Hindlimb muscle (tissue), 1 donor: ENCODE data around the gene SLFNL1. TPM values are rescaled to one million over a fixed set of nuclear protein-coding genes. Genes with fewer than 3 reads are reported as not detected.
A peak's percentile ranks its signal among the peaks of the same experiment; 100 is the strongest.

Experiments used
- DNase-seq: peaks from one replicate; pipeline ENCODE4 v3.0.0-alpha.2; 2013
- polyA plus RNA-seq: library from polyadenylated mRNA; unstranded; fragments of 120-200 nt; gene quantifications from one replicate; pipeline ENCODE4 v1.2.1, GENCODE V29; 2013; ENCODE audit not compliant: insufficient read length

SLFNL1 gene
- 0.68 TPM for polyA plus RNA-seq

DNA sequence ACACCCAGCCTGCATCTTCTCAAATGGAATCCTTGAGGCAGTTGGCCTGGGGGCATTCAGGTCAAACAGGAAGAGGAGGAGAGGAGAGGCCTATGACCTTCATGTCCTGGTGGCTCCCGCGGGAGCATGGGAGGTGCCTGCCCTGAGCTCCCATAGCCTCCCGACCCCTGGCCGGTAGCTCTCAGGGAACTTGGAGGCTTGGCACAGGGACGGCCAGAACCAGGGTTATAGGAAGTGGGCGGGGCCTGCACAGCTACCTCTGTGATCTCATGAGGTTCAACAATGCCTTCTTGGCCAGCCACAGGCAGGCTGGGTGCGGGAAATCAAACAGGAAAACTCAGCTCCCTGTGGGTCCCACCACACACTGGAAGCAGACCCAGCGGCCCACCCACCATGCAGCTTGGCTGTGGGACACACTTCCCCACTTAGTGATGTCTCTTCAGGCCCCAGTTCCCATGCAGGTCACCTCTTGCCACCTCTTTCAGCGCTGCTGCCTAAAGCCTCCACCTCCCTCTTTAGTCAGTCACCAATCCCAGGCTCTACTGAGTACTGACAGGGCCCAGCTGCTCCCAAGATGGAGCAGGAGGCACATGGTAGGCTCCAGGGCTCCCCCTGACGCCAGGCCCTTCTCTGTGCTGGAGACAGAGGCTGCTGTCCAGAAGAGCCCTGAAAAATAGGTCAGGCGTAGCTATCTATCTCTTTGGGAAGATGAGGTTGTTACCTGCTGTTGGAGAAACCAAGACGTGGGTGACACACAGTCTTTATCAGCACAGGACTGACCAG, at the start of gene SLFNL1:
Gene SLFNL1, minus strand, starts transcription at position 200 of the 783 bp plus-strand sequence. CDS start 1,065 bp downstream, outside the sequence.
- no peak for DNase-seq

DNA sequence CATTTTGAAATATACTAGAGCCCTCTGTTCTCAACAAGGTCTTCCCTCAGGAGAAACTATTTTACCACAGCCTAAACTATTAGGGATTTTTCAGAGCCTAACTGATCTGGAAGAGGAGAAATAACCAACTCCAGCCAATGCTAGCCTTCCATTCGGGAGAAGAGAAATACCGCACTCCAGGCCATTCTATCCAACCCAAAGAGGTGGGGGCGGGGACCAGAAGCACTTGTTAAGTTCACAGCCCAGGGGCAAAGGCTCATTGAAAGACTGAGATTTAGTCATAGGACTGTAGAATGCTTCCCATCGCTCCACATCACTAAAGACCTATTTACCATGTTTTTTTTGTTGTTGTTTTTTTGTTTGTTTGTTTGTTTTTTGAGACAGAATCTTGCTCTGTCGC, 35.4 kb upstream of the SLFNL1 start:
- no peak for DNase-seq

DNA sequence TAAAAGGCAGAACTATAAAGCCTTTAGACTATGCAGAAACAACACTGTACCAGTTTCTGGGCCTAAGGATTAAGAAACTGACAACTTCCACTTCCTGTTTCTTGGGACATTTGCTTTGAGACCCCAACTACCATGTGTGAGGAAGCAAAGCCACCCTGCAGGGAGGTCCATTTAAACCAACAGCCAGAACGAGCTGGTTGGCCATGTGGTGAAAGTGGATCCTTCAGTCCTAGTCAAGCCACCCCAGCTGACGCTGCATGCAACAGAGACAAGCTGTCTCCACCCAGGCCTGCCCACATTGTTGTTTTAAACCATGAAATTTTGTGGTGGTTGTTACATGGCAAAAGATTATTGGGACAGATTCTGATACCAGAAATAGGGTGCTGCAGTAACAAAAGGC, 31.8 kb upstream of the SLFNL1 start:
- no peak for DNase-seq

DNA sequence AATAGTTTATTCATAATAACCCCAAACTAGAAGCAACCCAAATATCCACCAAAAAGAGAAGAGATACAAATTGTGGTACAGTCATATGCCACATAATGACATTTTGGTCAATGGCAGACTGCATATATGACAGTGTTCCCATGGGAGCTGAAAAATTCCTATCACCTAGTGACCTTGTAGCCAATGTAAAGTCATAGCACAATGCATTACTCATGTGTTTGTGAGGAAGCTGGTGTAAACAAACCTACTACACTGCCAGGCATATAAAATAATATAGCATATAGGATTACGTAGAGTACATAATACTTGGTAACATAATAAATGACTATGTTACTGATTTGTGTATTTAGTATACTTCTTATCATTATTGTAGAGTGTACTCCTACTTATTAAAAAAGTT, 29.5 kb upstream of the SLFNL1 start:
- DNase-seq = no peak

DNA sequence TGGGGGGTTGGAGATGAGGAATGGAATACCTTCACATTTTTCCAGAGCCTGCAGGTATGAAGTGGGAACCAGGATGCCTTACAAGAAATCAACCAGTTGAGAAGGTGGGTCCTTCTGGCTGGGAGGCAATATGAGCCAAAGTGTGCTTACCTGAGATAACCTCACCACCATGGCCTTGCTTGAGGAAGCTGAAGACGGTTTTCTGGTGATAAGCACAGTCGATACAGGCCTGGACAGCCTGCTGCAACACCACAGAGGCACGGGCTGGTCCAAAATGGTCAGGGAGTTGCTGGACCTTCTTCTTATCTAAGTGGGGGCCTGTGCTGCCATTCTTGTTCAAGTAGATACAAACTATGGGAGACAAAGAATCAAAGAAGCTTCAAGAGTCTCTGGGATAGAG, 27.0 kb upstream of the SLFNL1 start:
- no peak for DNase-seq

DNA sequence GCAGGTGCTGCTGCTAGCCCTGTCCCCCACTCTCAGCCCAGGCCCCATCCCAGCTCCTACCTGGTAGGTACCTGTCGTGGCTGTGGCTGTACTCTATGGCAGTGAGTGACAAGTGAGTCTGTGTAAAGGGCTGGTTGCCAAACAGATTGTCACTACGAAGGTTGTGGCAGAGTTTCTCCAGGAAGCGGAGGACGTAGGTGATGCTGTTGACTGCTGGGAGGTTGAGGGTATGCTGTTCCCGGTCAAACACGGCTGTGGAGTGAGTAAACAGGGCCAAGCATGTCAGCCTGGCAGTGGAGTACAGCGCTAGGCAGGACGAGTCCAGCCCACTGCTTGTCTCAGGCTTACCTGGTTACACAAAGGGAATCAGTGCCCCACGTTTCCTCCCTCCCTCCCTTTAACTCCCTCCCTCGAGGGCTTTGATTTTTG, 24.8 kb upstream of the SLFNL1 start:
- DNase-seq = no peak

DNA sequence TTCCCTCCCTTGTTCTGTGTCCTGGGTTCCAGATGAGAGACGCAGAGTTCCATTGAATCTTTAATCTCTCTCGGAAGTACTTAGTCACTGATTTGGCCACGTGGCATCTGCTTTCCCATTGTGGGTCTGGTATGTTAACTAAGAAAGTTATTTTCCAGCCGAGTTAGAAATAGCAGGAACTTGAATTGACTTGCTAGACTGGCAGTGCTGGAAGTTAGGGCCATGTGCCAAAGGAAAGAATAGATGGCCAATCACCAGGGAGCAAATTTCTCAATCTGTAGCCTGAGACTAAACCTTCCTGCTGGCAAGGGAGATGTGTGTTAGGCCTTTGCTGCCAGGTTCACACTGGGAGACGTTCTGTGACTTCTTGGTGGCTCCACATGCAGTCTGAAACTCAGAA, 24.2 kb upstream of the SLFNL1 start:
- DNase-seq = peak; percentile 44

DNA sequence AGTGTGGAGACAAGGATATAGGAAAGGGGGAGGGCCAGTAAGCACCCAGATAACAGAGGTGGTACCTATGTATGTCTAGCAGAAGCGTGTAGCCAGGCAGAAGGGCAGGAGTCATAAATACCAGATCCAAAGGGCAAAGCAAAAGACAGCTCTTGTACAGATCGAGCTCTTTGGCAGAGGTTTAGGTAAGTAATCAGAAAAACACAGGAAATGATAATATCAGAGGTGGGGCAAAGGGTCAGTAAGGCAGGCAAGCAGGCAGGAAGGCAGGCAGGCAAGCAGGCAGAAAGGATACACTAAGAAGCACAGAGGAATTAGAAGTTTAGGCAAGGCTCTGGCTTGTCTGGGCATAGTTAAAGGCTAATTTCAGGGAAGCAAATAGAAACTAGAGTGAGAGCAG, 22.7 kb upstream of the SLFNL1 start:
- no peak for DNase-seq

DNA sequence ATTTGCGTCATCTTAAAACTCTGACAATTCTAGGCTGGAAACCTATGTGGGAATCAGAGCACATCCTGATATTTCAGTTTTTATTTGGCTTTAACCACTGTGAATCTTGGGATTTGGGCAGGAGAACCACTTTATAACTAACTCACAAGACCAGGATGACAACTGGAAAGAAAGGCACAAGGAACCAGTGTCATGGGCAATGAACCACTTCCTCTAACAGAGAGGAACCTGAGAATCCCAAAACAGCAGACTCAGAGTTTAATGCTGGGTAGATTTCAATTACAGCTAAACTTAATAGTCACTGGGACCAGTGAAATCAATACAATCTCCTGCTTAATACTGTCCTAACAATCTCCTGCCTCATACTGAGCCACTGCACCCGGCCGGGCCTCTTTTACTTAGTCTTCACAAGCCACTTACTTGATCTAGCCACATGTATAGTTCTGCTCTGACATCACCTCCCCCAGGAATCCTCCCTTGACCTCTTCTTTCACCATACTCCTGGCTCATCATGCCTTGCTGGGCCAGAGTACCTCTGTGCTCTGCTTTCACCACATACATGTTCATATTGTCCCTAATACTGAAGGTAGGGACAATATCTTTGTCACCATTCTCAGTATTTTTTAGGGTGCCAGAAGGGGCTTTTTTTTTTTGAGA, 20.2 kb upstream of the SLFNL1 start:
- no peak for DNase-seq

DNA sequence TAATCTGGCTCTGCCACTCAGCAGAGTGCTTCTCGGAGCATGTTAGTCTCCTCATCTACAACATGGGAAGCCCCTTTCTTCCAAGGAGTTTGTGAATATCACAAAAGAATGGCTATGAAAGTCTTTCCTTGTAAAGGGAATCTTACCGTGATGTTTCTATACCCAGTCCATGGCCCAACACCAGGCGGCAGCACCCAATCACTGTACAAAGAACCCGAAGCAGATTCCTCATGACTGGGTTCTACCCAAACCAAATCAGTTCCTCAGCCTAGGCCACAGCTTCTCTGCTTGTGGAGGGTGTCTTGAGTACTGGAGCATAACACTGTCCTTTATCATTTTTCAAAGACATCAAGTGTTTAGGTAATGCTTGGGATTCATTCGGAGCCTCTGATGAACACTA, 16.6 kb upstream of the SLFNL1 start:
- DNase-seq = no peak

DNA sequence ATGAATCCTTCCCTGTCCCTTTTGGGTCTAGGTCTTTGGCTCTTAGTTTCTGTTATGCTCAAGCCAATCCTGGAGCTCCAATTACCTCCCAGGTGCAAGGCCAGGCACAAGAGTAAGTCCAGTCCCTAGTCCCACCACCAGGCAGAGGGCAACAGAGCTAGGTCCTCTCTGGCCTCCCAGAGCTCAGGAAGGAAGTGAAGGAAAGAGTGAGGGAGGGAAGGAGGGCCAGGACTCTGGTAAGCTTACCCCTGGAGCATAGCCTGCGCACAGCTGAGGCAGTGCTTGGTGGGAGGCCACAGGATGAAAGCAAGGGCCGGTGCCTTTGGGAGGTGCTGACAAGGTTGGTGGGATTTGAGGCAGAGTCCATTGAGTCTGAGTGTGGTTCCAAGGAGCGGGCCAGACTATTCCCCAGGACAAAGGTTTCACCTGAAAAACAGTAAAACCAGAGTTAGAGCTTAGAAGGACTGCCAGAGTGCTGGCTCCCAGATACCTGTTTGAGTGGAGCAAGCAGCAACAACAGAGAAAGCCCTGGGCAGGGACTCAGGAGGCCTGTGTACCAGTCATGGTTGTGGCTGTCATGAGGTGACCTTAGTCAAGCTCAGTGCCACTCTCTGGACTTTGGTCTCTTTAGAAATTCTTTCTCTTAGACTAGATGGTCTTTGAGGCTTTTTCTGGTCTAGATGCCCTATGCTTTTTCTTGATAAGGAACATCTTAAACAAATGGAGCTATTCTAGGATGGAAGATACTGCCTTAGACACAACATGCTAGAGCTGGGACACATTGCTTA, 15.8 kb upstream of the SLFNL1 start:
- no peak for DNase-seq

DNA sequence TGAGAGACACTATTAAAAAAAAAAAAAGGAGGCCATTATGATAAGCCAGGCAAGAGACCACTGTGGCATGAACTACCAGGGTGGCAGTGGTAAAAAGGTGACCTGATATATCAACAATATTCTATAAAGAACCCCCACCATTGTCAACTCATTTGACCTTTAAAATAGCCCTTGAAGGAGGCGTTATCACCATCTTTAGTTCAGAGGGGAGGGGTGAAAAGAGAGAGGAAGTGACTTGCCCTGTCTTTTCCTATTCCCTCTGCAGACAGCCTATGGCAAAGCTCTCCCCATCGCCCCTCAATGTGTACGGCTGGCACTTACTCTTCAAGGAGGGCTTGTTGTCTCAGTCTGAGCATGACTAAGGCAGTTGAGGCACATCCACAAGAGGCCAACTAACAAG, 11.7 kb upstream of the SLFNL1 start:
- DNase-seq = no peak

DNA sequence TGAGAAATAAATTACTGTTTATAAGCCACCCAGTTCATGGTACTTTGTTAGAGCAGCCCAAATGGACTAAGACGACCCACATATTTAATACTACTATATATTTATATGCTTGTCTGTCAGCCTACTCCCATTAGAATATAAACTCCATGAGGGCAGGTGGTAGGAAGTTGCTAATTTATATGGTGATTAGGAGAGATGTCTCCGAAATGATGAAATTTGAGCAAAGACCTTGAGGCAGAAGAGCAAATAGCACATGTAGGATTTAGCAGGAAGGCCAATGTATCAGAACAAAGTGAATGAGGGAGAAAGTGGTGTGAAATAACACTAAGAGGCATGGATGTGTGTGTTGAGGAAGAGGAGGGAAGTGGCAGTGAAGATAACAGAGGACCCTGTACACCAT, 10.6 kb upstream of the SLFNL1 start:
- DNase-seq = no peak

DNA sequence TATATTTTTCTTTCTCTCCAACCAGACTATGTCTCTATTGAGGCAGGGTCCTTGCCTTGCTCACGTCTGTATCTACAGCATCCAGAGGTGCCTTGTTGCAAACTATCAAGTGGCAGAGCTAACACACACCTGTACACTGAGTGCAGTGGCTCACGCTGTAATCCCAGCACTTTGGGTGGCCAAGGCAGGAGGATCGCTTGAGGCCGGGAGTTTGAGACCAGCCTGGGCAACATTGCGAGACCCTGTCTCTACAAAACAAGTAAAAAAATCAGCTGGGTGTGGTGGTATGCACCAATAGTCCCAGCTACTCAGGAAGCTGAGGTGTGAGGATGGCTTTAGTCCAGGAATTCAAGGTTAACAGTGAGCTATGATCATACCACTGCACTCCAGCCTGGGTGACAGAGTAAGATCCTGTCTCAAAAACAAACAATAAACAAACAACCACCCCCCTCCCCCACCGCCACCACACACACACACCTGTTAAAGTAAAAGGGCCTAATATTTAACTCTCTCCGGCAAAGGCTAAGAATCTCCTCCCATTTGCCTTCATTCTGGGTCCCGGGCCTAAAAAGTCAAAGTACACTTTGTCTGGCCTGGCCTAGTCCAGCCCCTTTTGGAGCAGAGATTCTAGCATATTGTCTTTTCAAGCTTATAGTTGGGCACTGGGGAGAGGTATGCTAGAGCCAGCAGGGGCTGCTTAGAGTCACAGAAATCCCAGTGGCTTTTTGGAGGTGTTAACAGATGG, 9.5 kb upstream of the SLFNL1 start:
- no peak for DNase-seq

DNA sequence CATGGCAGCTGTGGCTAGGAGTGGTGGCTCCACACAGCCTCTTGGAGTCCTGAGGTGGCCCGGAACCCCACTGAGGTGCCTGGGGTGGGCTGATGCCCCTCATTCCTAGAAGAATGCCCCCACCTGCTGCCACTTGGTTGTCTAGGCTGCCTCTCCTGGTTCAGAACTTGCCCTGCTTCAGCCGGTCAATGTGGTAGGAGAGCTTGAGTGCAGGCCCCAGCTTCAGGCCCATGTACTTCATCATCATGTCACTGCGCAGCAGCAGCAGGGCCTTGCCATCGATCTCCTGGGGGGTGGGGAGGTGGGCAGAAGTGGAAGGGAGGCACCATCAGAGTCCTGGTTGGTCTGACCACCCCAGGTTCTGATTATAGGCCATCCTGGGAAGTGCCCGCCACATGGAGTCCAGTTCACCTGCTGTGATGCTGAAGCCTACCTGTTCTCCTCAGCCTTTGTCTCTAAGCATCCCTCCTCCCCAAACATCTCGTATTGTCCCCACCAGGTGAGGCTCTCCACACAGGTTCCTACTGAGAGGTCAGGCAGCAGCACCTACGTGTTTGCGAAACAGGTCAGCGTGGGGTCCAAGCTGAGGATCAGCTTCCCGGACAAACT, 6.6 kb upstream of the SLFNL1 start:
- DNase-seq = no peak

DNA sequence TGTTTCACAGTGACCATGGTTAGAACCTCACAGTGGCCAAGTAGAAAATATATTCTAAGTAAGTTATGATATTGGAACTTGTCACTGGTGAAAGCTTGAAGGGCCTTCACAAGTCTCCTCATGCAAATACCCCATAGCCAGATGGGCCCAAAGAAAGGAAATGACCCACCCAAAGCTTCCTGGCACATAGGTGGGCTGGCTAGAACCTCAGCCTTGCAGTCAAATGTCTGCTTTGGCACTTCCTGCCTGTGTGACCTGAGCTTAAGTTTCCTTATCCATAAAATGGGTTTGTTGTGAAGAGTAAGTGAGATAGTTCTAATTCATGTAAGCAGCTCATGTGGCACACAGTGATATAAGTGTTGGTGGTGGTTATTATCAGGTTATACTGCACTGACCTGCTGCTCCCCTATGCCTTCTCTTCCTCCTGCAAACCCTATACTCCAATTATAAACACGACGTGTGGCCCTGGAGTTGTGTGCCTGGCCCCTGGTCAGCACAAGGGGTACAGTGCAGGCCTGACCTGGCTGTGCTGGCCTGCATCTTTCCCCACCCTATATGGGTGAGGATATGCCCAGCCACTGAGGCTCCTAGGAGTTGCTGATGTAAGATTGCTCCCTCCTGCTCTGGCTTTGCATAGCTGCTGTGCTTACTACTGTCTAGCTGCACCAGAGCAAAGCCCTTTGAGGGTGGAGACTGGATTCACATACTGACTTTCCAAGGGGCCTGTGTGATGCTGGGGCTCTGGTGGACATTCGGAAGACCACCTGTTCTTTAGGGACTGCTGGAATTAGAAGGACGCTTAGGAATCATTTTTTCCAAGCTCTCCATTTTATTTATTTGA, 4.7 kb upstream of the SLFNL1 start:
- DNase-seq = no peak

DNA sequence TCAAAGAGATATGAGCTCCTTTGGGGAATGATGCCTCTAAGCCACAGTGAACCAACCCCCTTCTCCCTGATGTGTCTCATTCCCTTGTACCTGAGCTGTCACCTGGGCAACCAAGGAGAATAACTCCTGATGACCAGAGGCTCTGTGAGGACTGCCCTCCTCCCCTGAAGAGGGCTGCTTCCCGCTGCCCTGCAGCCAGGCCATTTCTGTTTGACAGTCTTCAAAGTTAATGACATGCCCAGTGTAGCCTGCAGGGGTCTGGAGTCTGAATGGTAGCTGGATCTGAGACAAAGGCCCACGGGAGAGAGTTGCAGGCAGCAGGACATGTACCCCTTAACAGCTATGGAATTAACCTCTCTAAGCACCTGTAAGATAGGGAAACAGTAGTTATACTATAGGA, 3.4 kb upstream of the SLFNL1 start:
- DNase-seq = no peak

DNA sequence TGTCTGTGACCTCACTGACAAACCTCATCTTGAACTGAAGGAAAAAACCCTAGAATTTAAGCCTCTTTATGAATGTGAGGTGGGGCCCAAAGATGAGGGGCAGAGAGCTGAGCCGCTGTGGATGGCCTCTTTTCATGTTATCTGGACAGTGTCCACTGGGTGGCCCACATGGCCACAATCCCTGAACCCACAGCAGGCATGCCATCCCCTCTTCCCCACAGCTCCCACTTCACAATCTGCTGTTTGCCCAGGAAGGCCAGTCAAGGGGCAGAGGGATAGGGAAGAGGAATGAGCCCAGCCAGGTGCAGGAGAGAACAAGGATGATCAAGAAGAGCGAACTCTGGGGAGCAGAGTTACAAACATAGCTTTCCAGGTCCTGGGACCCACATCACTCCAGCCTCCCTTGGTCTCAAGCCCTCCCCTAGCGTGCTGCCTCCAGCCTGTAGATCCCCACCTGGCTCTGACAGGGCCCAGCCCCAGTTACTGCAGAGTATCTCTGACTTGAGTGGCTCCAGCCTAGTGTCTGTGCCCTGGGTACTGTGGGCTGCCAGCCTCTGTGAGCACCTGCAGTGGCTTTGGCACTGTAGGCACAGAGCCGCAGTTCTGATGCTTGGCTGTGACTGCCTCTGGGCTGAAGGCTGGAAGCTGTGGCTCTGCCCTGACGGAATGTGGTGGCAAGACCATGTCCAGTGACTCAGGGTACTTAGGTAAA, 1.9 kb upstream of the SLFNL1 start:
- no peak for DNase-seq

DNA sequence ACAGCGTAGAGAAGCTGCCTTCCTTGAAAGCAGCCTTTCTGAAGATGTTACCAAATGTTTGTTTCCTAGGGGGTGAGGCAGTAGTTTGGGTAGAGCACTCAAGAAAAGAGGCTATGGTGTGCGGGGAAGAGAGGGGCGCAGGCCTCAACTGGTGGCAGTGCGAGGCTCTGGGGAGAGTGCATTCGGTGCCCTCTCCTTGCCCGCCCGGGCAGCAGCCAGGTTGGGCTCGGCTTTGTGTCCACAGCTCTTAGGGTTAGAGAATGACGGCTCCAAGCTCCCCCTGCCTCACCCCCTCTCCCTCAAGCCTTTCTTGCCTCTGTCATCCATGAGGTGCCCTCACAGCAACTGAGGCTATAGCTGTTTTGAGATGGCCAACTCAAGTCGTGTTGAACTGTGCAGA, 899 bp upstream of the SLFNL1 start:
- no peak for DNase-seq

DNA sequence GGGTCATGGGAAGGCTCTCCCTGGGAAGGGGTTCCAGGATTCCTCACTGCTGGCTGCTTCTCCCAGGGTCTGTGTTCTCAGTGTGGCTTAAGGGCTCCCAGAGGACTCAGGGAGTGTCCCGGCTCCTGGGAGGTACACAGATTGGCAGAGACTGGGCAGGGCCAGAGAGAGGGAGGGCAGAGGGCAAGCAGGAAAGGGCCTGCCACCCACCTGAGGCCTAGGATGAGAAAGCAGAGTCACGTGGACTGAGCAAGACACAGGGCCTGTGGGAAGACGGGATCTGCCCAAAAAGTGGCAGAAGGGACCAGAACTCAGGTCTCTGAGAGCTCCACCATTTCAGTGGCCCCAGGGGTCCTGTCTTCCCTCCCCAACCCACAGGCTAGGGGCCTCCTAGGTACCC, 871 bp downstream of the SLFNL1 start:
- DNase-seq = no peak

DNA sequence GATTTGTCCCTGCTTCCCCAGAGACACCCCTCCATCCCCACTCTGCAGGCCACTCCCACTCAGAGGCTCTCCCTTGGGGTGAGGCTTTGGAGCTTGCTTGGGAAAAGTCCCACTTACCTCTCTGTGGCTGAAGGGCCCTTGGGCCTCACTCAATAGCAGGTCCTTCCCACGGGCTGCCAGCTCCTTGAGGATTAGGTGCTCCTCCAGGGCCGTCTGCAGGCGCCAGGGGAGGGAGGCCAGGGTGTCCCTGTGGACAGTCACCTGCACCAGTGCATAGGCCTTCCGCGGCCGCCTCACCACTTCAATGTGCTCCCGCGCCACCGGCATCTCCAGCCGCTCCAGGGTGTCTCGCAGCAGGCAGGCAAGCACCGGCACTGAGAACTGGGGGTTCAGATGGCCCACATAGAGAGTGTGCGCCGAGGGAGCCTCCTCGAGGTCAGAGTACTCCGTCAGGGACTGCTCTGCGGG, 1.4 kb downstream of the SLFNL1 start:
- no peak for DNase-seq
